B cell (primary cell): ENCODE data around the gene RPL39. TPM values are rescaled to one million over a fixed set of nuclear protein-coding genes. Genes with fewer than 3 reads are reported as not detected.
"Not testable (repeated sequence)": the region's sequence is repeated elsewhere in the genome, so short reads cannot be mapped to it uniquely, and the experiment has no call there.

ENCODE experiments used
- ATAC-seq: fragments of 200-7000 bp; cut with Tn5 transposase; one replicate; pipeline ENCODE4 v1.10.0; 2021; ENCODE audit warnings: low read depth, mild to moderate bottlenecking, moderate number of reproducible peaks, moderate library complexity
- CTCF ChIA-PET: fragments of 350-600 bp; sonication (Branson Sonifier 250); formaldehyde crosslinking; loops from one replicate; lab custom pipeline; 2021; ENCODE audit warnings: antibody characterized with exemption, inconsistent platforms; lab: Charles Lee
- POLR2A ChIA-PET: fragments of 350-600 bp; sonication (Branson Sonifier 250); formaldehyde crosslinking; loops from one replicate; lab custom pipeline; 2021; ENCODE audit warnings: antibody characterized with exemption; lab: Charles Lee
- DNase-seq: peaks from one replicate; pipeline ENCODE4 v3.0.0; 2013
- H2AFZ ChIP-seq: 2 replicates; pipeline ENCODE4 v1.6.1; 2012; ENCODE audit warnings: mild to moderate bottlenecking, low read depth, low read length; ENCODE audit not compliant: insufficient read depth, poor library complexity, severe bottlenecking
- H3K27ac ChIP-seq, 2 donors: 1 replicate in 1 of 2; 2 replicates in 1 of 2; pipeline ENCODE4 v1.5.1; 2012 to 2013; ENCODE audit warnings: low read length in 2 of 2, mild to moderate bottlenecking in 2 of 2, moderate library complexity in 1 of 2
- H3K27me3 ChIP-seq, 4 experiments: fragments of 200-600 bp in 1 of 4; sonication (generic) in 1 of 4; replicated peaks in 1 of 4; 1 replicate in 2 of 4; 2 replicates in 2 of 4; pipeline versions ENCODE4 v1.6.1 to v1.7.0; 2013 to 2016; ENCODE audit warnings: low read length in 3 of 4, mild to moderate bottlenecking in 2 of 4, mixed read lengths in 1 of 4, moderate library complexity in 1 of 4; ENCODE audit not compliant: insufficient read depth in 4 of 4, control insufficient read depth in 3 of 4; ENCODE audit errors: control extremely low read depth in 1 of 4
- H3K36me3 ChIP-seq, 2 experiments: replicated peaks in 1 of 2; 1 replicate in 1 of 2; 2 replicates in 1 of 2; pipeline versions ENCODE4 v1.6.1 to v1.7.1; 2013; ENCODE audit warnings: low read length in 1 of 2; ENCODE audit not compliant: insufficient read depth in 2 of 2, control insufficient read depth in 1 of 2; ENCODE audit errors: control extremely low read depth in 1 of 2, extremely low read depth in 1 of 2
- H3K4me1 ChIP-seq, 2 donors: fragments of 200-600 bp in 1 of 2; sonication (generic) in 1 of 2; 1 replicate in 1 of 2; 2 replicates in 1 of 2; pipeline versions ENCODE4 v1.5.1 to v1.6.1; 2013 to 2017; ENCODE audit warnings: low read length in 2 of 2; ENCODE audit not compliant: control insufficient read depth in 2 of 2, insufficient read depth in 2 of 2
- H3K4me2 ChIP-seq: replicated peaks from 2 replicates; pipeline ENCODE3; 2012; ENCODE audit warnings: mild to moderate bottlenecking, low read depth, low read length; ENCODE audit not compliant: poor library complexity, severe bottlenecking
- H3K4me3 ChIP-seq, 5 experiments: fragments of 200-600 bp in 1 of 5; sonication (generic) in 1 of 5; 1 replicate in 3 of 5; 2 replicates in 2 of 5; pipeline versions ENCODE4 v1.5.1 to v1.7.0; 2011 to 2016; ENCODE audit warnings: low read length in 4 of 5, mild to moderate bottlenecking in 4 of 5, low read depth in 2 of 5, control low read depth in 1 of 5, moderate library complexity in 1 of 5; ENCODE audit not compliant: insufficient read depth in 1 of 5; ENCODE audit errors: control extremely low read depth in 1 of 5, extremely low read depth in 1 of 5
- H3K79me2 ChIP-seq: fragments of 200-600 bp; sonication (generic); one replicate; pipeline ENCODE4 v1.6.0; 2016; ENCODE audit warnings: low read length; ENCODE audit not compliant: control insufficient read depth, insufficient read depth
- H3K9ac ChIP-seq: fragments of 200-600 bp; sonication (generic); 2 replicates; pipeline ENCODE4 v1.6.1; 2017; ENCODE audit warnings: mild to moderate bottlenecking, low read length, moderate library complexity
- H3K9me3 ChIP-seq, 3 donors: one replicate each; pipeline versions ENCODE4 v1.6.1 to v1.7.1; 2013; ENCODE audit warnings: low read length in 2 of 3; ENCODE audit not compliant: control insufficient read depth in 2 of 3, insufficient read depth in 1 of 3; ENCODE audit errors: control extremely low read depth in 1 of 3
- H4K20me1 ChIP-seq: 2 replicates; pipeline ENCODE4 v1.6.0; 2012; ENCODE audit warnings: mild to moderate bottlenecking, low read length; ENCODE audit not compliant: insufficient read depth, control insufficient read depth, poor library complexity, severe bottlenecking
- H3K27ac Mint-ChIP-seq: one replicate; pipeline ENCODE4 v1.8.0; 2021; ENCODE audit warnings: mixed read lengths
- H3K27me3 Mint-ChIP-seq: one replicate; pipeline ENCODE4 v1.8.0; 2021; ENCODE audit warnings: mixed read lengths
- H3K4me1 Mint-ChIP-seq: one replicate; pipeline ENCODE4 v1.8.0; 2021; ENCODE audit warnings: mixed read lengths
- H3K4me3 Mint-ChIP-seq: one replicate; pipeline ENCODE4 v1.8.0; 2021; ENCODE audit warnings: mixed read lengths
- H3K9me3 Mint-ChIP-seq: one replicate; pipeline ENCODE4 v1.8.0; 2022; ENCODE audit warnings: mixed read lengths; ENCODE audit not compliant: insufficient read depth
- EZH2 ChIP-seq: IDR thresholded peaks from 2 replicates; pipeline ENCODE4 v1.6.1; 2012; ENCODE audit warnings: borderline replicate concordance, low read depth, mild to moderate bottlenecking, moderate library complexity, low read length; ENCODE audit not compliant: insufficient read depth, poor library complexity, severe bottlenecking
- WGBS: methylation state at CpG from one replicate; pipeline ENCODE4 v1.1.5; 2013; ENCODE audit warnings: missing lambda C conversion rate; ENCODE audit not compliant: insufficient coverage; 5-methylcytosine and 5-hydroxymethylcytosine counted together
- intact Hi-C: fragments of 100-400 bp; cut with micrococcal nuclease; formaldehyde crosslinking; loops from one replicate; pipeline ENCODE4 v1.10.0; 2022
- polyA plus RNA-seq: library from polyadenylated mRNA; depleted of rRNA; stranded (reverse); fragments of >200 nt; gene quantifications from 2 replicates; pipeline ENCODE4 v1.2.3, GENCODE V29; 2012
- total RNA-seq, 2 donors: library from RNA; stranded (reverse); fragments of 120-200 nt in 1 of 2; gene quantifications; 1 replicate in 1 of 2; 2 replicates in 1 of 2; pipeline versions ENCODE4 v1.2.3 to v1.2.4, GENCODE V29; 2013 to 2022
- TF ChIP-seq, protein P1 (sequence below): fragments of 200-600 bp; IDR thresholded peaks from one replicate; pipeline ENCODE4 v1.8.0; 2022; ENCODE audit warnings: antibody characterized with exemption, mild to moderate bottlenecking

Gene RPL39
- total and polyA plus RNA-seq, 2 donors (not counting 1 experiment from before 2014, with no cell fraction given): 3,356 to 3,572 TPM

DNA sequence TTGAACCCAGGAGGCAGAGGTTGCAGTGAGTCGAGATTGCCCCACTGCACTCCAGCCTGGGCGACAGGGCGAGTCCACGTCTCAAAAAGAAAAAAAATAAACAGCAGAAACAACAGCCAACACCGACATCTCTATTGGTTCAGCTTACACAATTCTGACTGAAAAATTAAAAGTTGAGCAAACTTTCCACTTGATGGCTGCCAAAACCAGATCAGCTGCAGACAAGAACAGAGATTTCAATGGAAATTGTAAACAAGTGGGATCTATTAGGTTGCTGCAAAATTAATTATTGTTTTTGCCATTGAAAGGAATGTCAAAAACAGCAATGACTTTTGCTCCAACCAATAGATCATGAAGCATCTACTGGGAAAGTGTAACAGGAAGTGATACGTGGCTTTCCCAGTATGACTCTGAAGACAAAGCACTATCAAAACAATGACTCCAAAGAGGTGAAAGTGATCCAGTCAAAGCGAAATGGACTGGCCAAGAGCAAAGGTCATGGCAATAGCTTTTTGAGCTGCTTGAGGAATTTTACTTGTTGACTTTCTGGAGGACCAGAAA, 35.0 kb upstream of the RPL39 start:
- H3K4me3 Mint-ChIP-seq: no peak overlapping the region
- ATAC-seq: no peak
- WGBS: no CpG with 5 or more reads among the region's 7 CpGs

DNA sequence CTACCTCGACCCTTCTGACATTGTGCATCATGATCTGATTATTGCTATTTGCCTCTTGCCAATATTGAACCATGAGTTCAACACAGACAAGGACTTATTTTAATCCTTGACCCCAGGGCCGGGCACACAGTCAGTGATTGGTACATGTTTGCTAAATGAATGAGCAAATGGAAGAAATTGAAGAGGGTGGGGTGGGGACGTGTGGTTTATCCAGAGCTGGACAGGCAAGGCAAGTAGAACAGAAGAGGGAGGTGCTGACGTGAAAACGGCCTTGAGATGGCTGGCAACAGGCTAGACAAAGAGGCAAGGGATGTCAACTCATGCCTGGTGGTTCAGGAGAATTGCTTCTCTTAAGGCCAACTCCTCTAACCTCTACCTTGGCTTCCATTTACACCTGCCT, 32.8 kb upstream of the RPL39 start:
- H3K27me3 Mint-ChIP-seq, H3K79me2 ChIP-seq, H4K20me1 ChIP-seq, intact Hi-C loops, ATAC-seq, H3K4me3 ChIP-seq, H3K9me3 ChIP-seq, H3K27ac Mint-ChIP-seq, H3K27ac ChIP-seq, DNase-seq, H3K36me3 ChIP-seq, H3K4me3 Mint-ChIP-seq, H3K9ac ChIP-seq, H3K4me2 ChIP-seq, H3K27me3 ChIP-seq, H3K9me3 Mint-ChIP-seq, H2AFZ ChIP-seq, CTCF ChIA-PET: not testable (repeated sequence)
- H3K4me1 ChIP-seq: peaks cover 8 to 13% of the 10 kb centered on the region in 2 donors
- WGBS: no CpG with 5 or more reads among the region's 5 CpGs
- H3K4me1 Mint-ChIP-seq: peaks cover 11% of the 10 kb centered on the region
- POLR2A ChIA-PET: interaction anchor here (0.6 kb wide), 1 partner anchor 740 kb away, joined by 4 read pairs; no protein-coding TSS in a partner anchor

More for the DNA sequence above, 35.0 kb upstream of the RPL39 start:
- Histone ChIP-seq H3K4me3 (no peak overlapping the region), H3K79me2 (no peaks in the 10 kb centered on the region), H3K36me3 (no peaks in the 10 kb centered on the region), H2AFZ (no peak overlapping the region), H3K27ac (no peak overlapping the region), H3K9me3 (no peaks in the 10 kb centered on the region), H4K20me1 (no peaks in the 10 kb centered on the region), H3K27me3 (no peaks in the 10 kb centered on the region), H3K9ac (no peak overlapping the region), H3K4me1 (peaks cover 6 to 9% of the 10 kb centered on the region in 2 donors), H3K4me2 (no peak overlapping the region)
- Mint-ChIP-seq H3K9me3 (no peaks in the 10 kb centered on the region), H3K27me3 (no peaks in the 10 kb centered on the region), H3K4me1 (peaks cover 11% of the 10 kb centered on the region), H3K27ac (no peak overlapping the region)
- TF ChIP-seq, protein P1, sequence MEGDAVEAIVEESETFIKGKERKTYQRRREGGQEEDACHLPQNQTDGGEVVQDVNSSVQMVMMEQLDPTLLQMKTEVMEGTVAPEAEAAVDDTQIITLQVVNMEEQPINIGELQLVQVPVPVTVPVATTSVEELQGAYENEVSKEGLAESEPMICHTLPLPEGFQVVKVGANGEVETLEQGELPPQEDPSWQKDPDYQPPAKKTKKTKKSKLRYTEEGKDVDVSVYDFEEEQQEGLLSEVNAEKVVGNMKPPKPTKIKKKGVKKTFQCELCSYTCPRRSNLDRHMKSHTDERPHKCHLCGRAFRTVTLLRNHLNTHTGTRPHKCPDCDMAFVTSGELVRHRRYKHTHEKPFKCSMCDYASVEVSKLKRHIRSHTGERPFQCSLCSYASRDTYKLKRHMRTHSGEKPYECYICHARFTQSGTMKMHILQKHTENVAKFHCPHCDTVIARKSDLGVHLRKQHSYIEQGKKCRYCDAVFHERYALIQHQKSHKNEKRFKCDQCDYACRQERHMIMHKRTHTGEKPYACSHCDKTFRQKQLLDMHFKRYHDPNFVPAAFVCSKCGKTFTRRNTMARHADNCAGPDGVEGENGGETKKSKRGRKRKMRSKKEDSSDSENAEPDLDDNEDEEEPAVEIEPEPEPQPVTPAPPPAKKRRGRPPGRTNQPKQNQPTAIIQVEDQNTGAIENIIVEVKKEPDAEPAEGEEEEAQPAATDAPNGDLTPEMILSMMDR: no peak
- no peak for TF ChIP-seq EZH2
- intact Hi-C loops: no loop called here
- CTCF ChIA-PET: no interaction called here
- no peak for DNase-seq
- POLR2A ChIA-PET: no interaction called here

DNA sequence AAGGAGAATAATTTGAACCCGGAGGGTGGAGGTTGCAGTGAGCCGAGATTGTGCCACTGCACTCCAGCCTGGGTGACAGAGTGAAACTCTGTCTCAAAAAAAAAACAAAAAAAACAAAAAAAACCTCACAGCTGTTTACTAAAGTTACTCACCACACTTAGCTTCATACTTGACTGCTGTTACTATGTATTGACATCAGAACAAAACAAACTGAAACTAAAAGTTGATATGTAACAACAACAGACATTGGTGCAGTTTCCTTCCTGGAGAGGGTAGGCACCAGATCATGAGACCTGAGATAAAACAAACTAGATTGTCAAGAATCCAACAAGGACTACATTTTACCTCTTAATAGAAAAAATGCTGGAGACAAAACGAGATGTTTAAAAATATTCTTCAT, 30.3 kb upstream of the RPL39 start:
- intact Hi-C loops: loop anchor here (1.0 to 2.0 kb wide), 2 partner anchors 30 to 31 kb away; partner anchors contain the start of genes RPL39 and UPF3B
- DNase-seq: peak; percentile 75

More for the DNA sequence above, 30.3 kb upstream of the RPL39 start:
- Mint-ChIP-seq H3K27ac (peak overlapping the region; percentile 82), H3K4me3 (peak overlapping the region; percentile 16), H3K4me1 (peaks cover 11% of the 10 kb centered on the region)
- H3K36me3 ChIP-seq, H3K9me3 ChIP-seq, H3K9ac ChIP-seq, CTCF ChIA-PET, H3K27me3 ChIP-seq, H3K79me2 ChIP-seq, H3K9me3 Mint-ChIP-seq, H3K4me3 ChIP-seq, H3K27me3 Mint-ChIP-seq, H4K20me1 ChIP-seq: not testable (repeated sequence)
- no CpG with 5 or more reads among the region's 3 CpGs for WGBS
- H3K4me2 ChIP-seq: peak overlapping the region; percentile 32
- peaks cover 8 to 13% of the 10 kb centered on the region in 2 donors for H3K4me1 ChIP-seq
- peak overlapping the region; percentile 8 for H2AFZ ChIP-seq
- H3K27ac ChIP-seq: peak overlapping the region; percentile 59 to 82
- peak; percentile 93 for ATAC-seq
- POLR2A ChIA-PET: interaction anchor here (0.9 to 1.3 kb wide), 2 partner anchors 21 to 31 kb away, joined by 5 read pairs; partner anchors contain the start of gene RPL39
